Thoracic aorta (tissue), 2 donors: Measurements from ENCODE around the gene RPTOR. TPM values are rescaled to one million over a fixed set of nuclear protein-coding genes. Genes with fewer than 3 reads are reported as not detected.

Experiments
- ATAC-seq: fragments of 150-250 bp; one replicate; pipeline ENCODE4 v1.8.0; 2017; ENCODE audit warnings: low read depth; ENCODE audit not compliant: insufficient number of reproducible peaks, low FRiP score
- DNase-seq: peaks from one replicate; pipeline ENCODE4 v3.0.0-alpha.2; 2020; ENCODE audit warnings: low spot score
- H3K27ac ChIP-seq, 2 donors: fragments of 200-600 bp; sonication (generic); 1 replicate in 1 of 2; 2 replicates in 1 of 2; pipeline ENCODE4 v1.5.1; 2016; ENCODE audit warnings: mild to moderate bottlenecking in 2 of 2, moderate library complexity in 2 of 2
- H3K27me3 ChIP-seq: fragments of 200-600 bp; sonication (generic); replicated peaks from 2 replicates; pipeline ENCODE4 v1.6.0; 2016; ENCODE audit warnings: mild to moderate bottlenecking; ENCODE audit not compliant: insufficient read depth
- H3K36me3 ChIP-seq: fragments of 200-600 bp; sonication (generic); one replicate; pipeline ENCODE4 v1.5.1; 2016
- H3K4me1 ChIP-seq, 2 donors: fragments of 200-600 bp; sonication (generic); 1 replicate in 1 of 2; 2 replicates in 1 of 2; pipeline versions ENCODE4 v1.5.1 to v1.6.0; 2016; ENCODE audit warnings: low read depth in 2 of 2, mild to moderate bottlenecking in 1 of 2; ENCODE audit not compliant: control insufficient read depth in 1 of 2
- H3K4me3 ChIP-seq: fragments of 200-600 bp; sonication (generic); 2 replicates; pipeline ENCODE4 v1.5.1; 2016; ENCODE audit warnings: mild to moderate bottlenecking
- H3K9me3 ChIP-seq: fragments of 200-600 bp; sonication (generic); 2 replicates; pipeline ENCODE4 v1.5.1; 2016
- total RNA-seq, 2 donors: library from RNA; depleted of rRNA; stranded (reverse); fragments of >200 nt; gene quantifications; one replicate each; pipeline versions ENCODE4 v1.1.0 to v1.2.3, GENCODE V29; 2016
- TF ChIP-seq, protein P1 (sequence below): fragments of 200-600 bp; sonication (generic); IDR thresholded peaks from one replicate; pipeline ENCODE4 v1.5.1; 2019; ENCODE audit warnings: antibody characterized with exemption

Gene RPTOR
- total RNA-seq, 2 donors from 2014 or later, result 42.0 to 47.4 TPM

DNA sequence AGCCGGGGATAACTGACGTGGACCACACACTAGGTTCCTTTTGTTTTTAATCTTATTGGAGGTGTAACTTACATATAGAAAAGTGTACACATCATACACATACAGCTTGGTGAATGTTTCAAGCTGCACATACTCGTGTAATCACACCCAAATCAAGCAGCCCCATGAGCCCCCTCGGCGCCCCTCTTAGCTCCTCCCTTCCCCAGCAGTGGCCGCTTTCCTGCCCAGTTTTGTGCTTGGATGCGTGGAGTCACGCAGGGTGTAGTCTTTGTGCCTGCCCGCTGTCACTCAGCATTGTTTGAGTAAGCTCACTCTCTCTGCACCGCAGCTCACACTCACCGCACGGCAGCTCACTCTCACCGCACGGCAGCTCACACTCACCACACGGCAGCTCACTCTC is 295.3 kb downstream of the RPTOR start:
- Histone ChIP-seq H3K27ac (no peak overlapping the region), H3K4me1 (no peaks in the 10 kb centered on the region), H3K4me3 (no peak overlapping the region), H3K27me3 (no peaks in the 10 kb centered on the region), H3K9me3 (no peaks in the 10 kb centered on the region), H3K36me3 (peaks cover 6% of the 10 kb centered on the region)
- no peak for DNase-seq
- no peak for ATAC-seq
- TF ChIP-seq, protein P1, sequence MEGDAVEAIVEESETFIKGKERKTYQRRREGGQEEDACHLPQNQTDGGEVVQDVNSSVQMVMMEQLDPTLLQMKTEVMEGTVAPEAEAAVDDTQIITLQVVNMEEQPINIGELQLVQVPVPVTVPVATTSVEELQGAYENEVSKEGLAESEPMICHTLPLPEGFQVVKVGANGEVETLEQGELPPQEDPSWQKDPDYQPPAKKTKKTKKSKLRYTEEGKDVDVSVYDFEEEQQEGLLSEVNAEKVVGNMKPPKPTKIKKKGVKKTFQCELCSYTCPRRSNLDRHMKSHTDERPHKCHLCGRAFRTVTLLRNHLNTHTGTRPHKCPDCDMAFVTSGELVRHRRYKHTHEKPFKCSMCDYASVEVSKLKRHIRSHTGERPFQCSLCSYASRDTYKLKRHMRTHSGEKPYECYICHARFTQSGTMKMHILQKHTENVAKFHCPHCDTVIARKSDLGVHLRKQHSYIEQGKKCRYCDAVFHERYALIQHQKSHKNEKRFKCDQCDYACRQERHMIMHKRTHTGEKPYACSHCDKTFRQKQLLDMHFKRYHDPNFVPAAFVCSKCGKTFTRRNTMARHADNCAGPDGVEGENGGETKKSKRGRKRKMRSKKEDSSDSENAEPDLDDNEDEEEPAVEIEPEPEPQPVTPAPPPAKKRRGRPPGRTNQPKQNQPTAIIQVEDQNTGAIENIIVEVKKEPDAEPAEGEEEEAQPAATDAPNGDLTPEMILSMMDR, result no peak

DNA sequence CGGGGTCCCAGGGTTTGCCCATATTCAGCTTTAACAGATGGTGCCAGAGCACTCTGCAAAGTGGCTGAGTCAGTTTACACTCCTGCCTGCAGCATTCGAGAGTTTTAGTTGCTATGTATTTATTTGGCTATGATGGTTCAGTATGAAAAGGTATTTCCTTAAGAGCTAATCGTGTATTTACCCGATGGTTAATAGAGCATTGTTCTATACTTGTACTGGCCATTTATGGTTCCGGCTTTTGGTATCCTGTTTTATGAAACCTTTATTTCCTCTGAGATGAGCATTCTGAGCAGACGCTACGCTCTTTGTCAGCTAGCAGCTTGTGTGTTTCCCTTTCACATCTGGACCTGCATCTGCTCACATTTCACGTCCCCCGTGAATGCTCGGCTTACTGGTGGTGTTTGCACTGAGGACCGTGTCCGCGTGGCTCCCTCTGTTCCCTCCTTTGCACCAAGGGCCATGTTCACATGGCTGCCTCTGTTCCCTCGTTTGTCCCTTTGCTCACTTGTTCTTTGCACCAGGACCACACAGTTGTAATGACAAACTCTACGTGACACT is 297.9 kb downstream of the RPTOR start:
- H3K27ac ChIP-seq, result no peak overlapping the region
- DNase-seq (no peak), ATAC-seq (no peak)
- H3K4me1 ChIP-seq, result no peaks in the 10 kb centered on the region
- H3K9me3 ChIP-seq, result no peaks in the 10 kb centered on the region
- peaks cover 6% of the 10 kb centered on the region for H3K36me3 ChIP-seq
- H3K27me3 ChIP-seq, result no peaks in the 10 kb centered on the region
- TF ChIP-seq, protein P1, result no peak
- H3K4me3 ChIP-seq, result no peak overlapping the region

DNA sequence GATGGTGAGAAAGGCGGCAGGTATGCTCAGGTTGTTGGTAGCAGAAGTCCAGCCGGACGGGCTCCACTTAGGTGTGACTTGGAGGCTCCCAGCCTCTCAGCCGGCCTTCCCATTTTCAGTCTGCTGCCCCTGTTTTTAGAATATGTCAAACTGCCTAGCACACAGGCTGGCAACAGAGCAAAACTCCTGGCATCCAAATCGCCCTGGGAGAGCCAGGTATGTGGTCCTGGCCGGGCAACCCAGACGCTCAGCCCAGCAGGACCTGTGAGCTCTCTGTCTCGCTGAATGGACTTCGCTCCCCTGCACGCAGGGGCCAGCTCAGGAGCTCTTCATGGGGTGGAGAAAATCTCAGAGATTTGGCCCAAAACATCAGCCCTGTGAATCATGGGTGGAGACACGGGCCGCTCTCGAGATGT is 299.1 kb downstream of the RPTOR start:
- Histone ChIP-seq H3K36me3 (peaks cover under 1% of the 10 kb centered on the region), H3K4me3 (no peak overlapping the region), H3K9me3 (no peaks in the 10 kb centered on the region), H3K27ac (no peak overlapping the region), H3K27me3 (no peaks in the 10 kb centered on the region), H3K4me1 (no peaks in the 10 kb centered on the region)
- DNase-seq, result no peak
- ATAC-seq, result no peak
- TF ChIP-seq, protein P1, result no peak

DNA sequence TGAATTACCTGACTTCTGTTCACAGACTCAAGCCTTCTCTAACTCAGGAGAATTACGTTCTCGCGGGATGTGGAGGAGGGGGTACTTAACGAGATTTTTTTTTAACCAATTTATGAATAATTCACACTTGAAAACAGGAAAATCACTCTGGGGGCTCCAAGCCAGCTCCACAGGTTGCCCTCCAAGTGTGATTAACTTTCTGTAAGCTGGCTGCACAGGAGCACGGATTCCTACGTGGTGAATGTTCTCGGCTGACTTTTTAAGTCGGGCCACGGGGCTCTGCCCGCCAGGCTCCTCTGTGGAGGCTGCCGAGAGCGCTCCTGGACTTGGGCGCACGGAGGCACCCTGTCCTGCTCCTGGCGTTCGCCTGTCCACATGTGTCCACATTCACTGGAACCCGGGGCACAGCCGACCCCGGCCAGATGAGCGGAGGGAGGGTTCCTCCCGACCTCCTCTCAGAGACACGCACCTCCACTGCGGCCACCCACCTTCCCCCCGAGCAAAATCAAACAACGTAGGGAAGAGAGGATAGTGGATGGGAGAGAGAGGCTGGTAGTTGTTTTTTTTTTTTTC is 299.9 kb downstream of the RPTOR start:
- H3K4me3 ChIP-seq, result no peak overlapping the region
- no peaks in the 10 kb centered on the region for H3K36me3 ChIP-seq
- no peak overlapping the region for H3K27ac ChIP-seq
- H3K9me3 ChIP-seq, result no peaks in the 10 kb centered on the region
- TF ChIP-seq, protein P1, result no peak
- H3K4me1 ChIP-seq, result no peaks in the 10 kb centered on the region
- DNase-seq (no peak), ATAC-seq (no peak)
- no peaks in the 10 kb centered on the region for H3K27me3 ChIP-seq

DNA sequence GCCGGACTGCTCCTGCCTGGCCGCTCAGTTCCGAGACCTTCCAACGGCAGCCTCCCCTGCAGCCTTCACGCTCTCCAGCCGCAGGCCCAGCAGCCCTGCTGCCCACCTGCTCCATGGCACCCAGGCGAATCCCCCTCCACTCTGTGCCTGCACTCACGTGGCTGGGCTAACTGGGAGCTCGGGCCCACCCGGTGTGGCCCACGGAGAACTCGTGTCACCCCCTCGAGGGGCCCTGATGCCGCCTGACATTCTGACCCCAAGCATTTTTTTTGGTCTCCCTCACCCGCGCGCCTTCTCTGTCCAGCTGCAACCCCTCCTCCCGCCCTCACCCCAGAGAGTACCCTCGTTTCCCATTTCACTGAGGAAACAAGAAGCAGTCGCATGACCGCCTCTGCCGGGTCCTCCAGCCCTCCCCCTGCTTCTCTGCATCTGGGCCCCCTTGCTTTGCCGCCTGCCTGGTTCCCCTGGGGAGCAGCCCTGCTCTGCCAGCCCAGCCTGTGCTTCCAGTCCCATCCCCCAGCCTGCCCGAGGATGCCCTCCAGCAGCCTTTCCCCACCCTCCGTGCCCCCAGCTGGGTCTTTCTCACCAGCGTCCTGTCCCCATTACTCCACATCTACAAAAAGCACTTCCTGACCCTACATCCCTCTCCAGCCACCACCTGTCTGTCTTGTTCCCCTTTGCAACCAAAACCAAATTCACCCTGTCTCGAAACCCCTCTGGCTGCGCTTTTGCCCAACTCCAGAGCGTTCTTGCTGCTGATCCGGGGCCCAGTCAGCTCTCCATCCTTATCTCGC is 300.6 kb downstream of the RPTOR start:
- no peak for ATAC-seq
- Histone ChIP-seq H3K27me3 (no peaks in the 10 kb centered on the region), H3K4me3 (no peak overlapping the region), H3K27ac (no peak overlapping the region), H3K36me3 (no peaks in the 10 kb centered on the region), H3K4me1 (no peaks in the 10 kb centered on the region), H3K9me3 (no peaks in the 10 kb centered on the region)
- no peak for DNase-seq
- TF ChIP-seq, protein P1, result no peak
